A549 (cell line): ENCODE results near the gene DBT. TPM values are rescaled to one million over a fixed set of nuclear protein-coding genes. Genes with fewer than 3 reads are reported as not detected.
A peak's percentile ranks its signal among the peaks of the same experiment; 100 is the strongest.

Source experiments
- ATAC-seq, 2 experiments: fragments of 200-7000 bp in 1 of 2; fragments of >200 bp in 1 of 2; cut with Nextera tagmentation in 1 of 2; cut with Tn5 transposase in 1 of 2; 3 replicates each; pipeline versions ENCODE4 v1.8.0 to v1.9.1; 2018 to 2020; ENCODE audit warnings: mild to moderate bottlenecking in 1 of 2, moderate library complexity in 1 of 2
- CTCF ChIA-PET: fragments of 300-600 bp; sonication (Branson Sonifier 250); formaldehyde crosslinking; extraction: SDS; loops from one replicate; lab custom pipeline; 2021; ENCODE audit warnings: antibody characterized with exemption, inconsistent platforms; lab: Yijun Ruan, JAX
- POLR2A ChIA-PET: fragments of 350-600 bp; formaldehyde crosslinking; extraction: SDS; loops from one replicate; lab custom pipeline; 2021; ENCODE audit warnings: antibody characterized with exemption, inconsistent platforms; lab: Yijun Ruan, JAX
- DNase-seq, 2 experiments: peaks; one replicate each; pipeline versions ENCODE4 v3.0.0 to v3.0.0-alpha.2; 2011 to 2016; ENCODE audit warnings: low read depth in 1 of 2, low spot score in 1 of 2
- FAIRE-seq: peaks from 2 replicates; lab custom pipeline; 2011; peaks lifted over from hg19 to GRCh38; lab: Jason Lieb, UNC
- H3K27ac ChIP-seq, 2 experiments: fragments of >200 bp; sonication (Bioruptor Twin); formaldehyde crosslinking; 3 replicates each; pipeline ENCODE4 v1.5.1; 2016 to 2017
- H3K4me1 ChIP-seq: fragments of >200 bp; sonication (Bioruptor Twin); formaldehyde crosslinking; 3 replicates; pipeline ENCODE4 v1.6.1; 2016
- H3K4me2 ChIP-seq: fragments of >200 bp; sonication (Bioruptor Twin); formaldehyde crosslinking; 3 replicates; pipeline ENCODE4 v1.6.1; 2016
- H3K4me3 ChIP-seq: fragments of >200 bp; sonication (Bioruptor Twin); formaldehyde crosslinking; 3 replicates; pipeline ENCODE4 v1.5.1; 2016
- H3K9me3 ChIP-seq: fragments of >200 bp; sonication (Bioruptor Twin); formaldehyde crosslinking; 3 replicates; pipeline ENCODE4 v1.6.1; 2016
- BCL3 ChIP-seq: fragments of >200 bp; sonication (Bioruptor Twin); formaldehyde crosslinking; IDR thresholded peaks from 3 replicates; pipeline ENCODE4 v1.6.1; 2016
- BHLHE40 ChIP-seq: IDR thresholded peaks from 2 replicates; pipeline ENCODE4 v1.6.1; 2012; ENCODE audit warnings: low read depth, low read length, inconsistent platforms
- CHD4 ChIP-seq: fragments of 200-600 bp; sonication (generic); IDR thresholded peaks from 2 replicates; pipeline ENCODE4 v1.6.1; 2016; ENCODE audit warnings: antibody characterized with exemption, mild to moderate bottlenecking, borderline replicate concordance
- FOSL2 ChIP-seq, 2 experiments: fragments of 450-650 bp in 1 of 2; fragments of >200 bp in 1 of 2; sonication (Bioruptor Twin) in 1 of 2; formaldehyde crosslinking; IDR thresholded peaks; 2 replicates each; pipeline versions ENCODE4 v1.5.0 to v1.6.1; 2016 to 2020; ENCODE audit warnings: mild to moderate bottlenecking in 1 of 2, moderate library complexity in 1 of 2
- HMGXB4 ChIP-seq: fragments of 250-450 bp; sonication (Bioruptor Pico); IDR thresholded peaks from 2 replicates; pipeline ENCODE4 v1.5.0; 2021; ENCODE audit warnings: mild to moderate bottlenecking, moderate library complexity, borderline replicate concordance
- HOXA7 ChIP-seq: fragments of 250-450 bp; sonication (Bioruptor Pico); IDR thresholded peaks from 2 replicates; pipeline ENCODE4 v1.5.0; 2020; ENCODE audit warnings: mild to moderate bottlenecking, moderate library complexity
- HOXB13 ChIP-seq: fragments of 250-450 bp; sonication (Bioruptor Pico); IDR thresholded peaks from 2 replicates; pipeline ENCODE4 v1.5.0; 2020; ENCODE audit warnings: low read depth, mild to moderate bottlenecking, moderate library complexity
- KDM1A ChIP-seq: fragments of 200-600 bp; sonication (generic); IDR thresholded peaks from 2 replicates; pipeline ENCODE4 v1.6.1; 2016; ENCODE audit warnings: low read depth, mild to moderate bottlenecking
- PHF8 ChIP-seq: fragments of 200-600 bp; sonication (generic); IDR thresholded peaks from 2 replicates; pipeline ENCODE4 v1.6.1; 2016; ENCODE audit warnings: low read depth, mild to moderate bottlenecking, antibody characterized with exemption, moderate library complexity, borderline replicate concordance
- TP53 ChIP-seq: fragments of 250-450 bp; sonication (Bioruptor Pico); IDR thresholded peaks from 2 replicates; pipeline ENCODE4 v1.5.0; 2021; ENCODE audit warnings: mild to moderate bottlenecking, moderate library complexity
- ZC3H11A ChIP-seq: fragments of 450-650 bp; IDR thresholded peaks from 2 replicates; pipeline ENCODE4 v1.6.1; 2014; ENCODE audit warnings: antibody characterized with exemption, mild to moderate bottlenecking
- WGBS: methylation state at CpG from one replicate; pipeline ENCODE4 v1.1.6; 2017; ENCODE audit errors: missing lambda C conversion rate; 5-methylcytosine and 5-hydroxymethylcytosine counted together
- polyA plus RNA-seq, 4 experiments: library from polyadenylated mRNA; depleted of rRNA in 3 of 4; stranded (reverse); fragments of >200 nt; fragmentation: RNase III in 1 of 4; extraction: RNeasy Plus Mini Kit Qiagen cat#74134 plus additional on column Dnase treatment in 1 of 4; gene quantifications; 2 replicates in 3 of 4; 3 replicates in 1 of 4; pipeline ENCODE4 v1.2.3, GENCODE V29; 2011 to 2017
- TF ChIP-seq, protein P1 (sequence below): fragments of >200 bp; sonication (Bioruptor Twin); formaldehyde crosslinking; IDR thresholded peaks from 2 replicates; pipeline ENCODE4 v1.6.1; 2016
- TF ChIP-seq, protein P2 (sequence below): IDR thresholded peaks from 2 replicates; pipeline ENCODE4 v1.6.1; 2012
- TF ChIP-seq, protein P3 (sequence below): fragments of 200-600 bp; sonication (generic); IDR thresholded peaks from 2 replicates; pipeline ENCODE4 v1.6.1; 2016; ENCODE audit warnings: antibody characterized with exemption, mild to moderate bottlenecking, moderate library complexity
- TF ChIP-seq, protein P4 (sequence below): IDR thresholded peaks from 2 replicates; pipeline ENCODE4 v1.6.1; 2012

DBT gene
- polyA plus RNA-seq, 2 of the 4 experiments (the other 2 are of a cell fraction): 3.6 to 8.7 TPM

DNA sequence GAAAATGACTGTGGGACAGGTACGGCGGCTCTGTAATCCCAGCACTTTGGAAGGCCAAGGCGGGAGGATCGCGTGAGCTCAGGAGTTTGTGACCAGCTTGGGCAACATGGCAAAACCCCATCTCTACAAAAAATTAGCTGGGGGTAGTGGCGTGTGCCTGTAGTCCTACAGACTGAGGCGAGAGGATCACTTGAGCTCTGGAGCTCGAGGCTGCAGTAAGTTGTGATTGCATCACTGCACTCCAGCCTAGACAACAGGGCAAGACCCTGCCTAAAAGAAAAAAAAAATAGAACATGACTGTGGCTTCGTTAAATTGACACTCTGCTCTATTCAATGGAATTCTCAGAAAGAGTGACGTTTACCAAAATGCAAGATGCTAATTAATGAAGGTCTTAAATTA lies 3.9 kb upstream of the DBT start:
- FAIRE-seq: no peak
- no peak overlapping the region for H3K27ac ChIP-seq
- no peak for ATAC-seq
- 63% methylated on average over 10 of the region's 10 CpGs for WGBS
- H3K9me3 ChIP-seq: no peaks in the 10 kb centered on the region
- DNase-seq: no peak
- TF ChIP-seq, protein P1, sequence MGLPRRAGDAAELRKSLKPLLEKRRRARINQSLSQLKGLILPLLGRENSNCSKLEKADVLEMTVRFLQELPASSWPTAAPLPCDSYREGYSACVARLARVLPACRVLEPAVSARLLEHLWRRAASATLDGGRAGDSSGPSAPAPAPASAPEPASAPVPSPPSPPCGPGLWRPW: no peak
- TF ChIP-seq HOXA7 (CRISPR knock-in tag): no peak
- TF ChIP-seq, protein P2, sequence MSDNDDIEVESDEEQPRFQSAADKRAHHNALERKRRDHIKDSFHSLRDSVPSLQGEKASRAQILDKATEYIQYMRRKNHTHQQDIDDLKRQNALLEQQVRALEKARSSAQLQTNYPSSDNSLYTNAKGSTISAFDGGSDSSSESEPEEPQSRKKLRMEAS: no peak
- TF ChIP-seq BHLHE40: no peak
- TF ChIP-seq KDM1A: no peak
- CTCF ChIA-PET: no interaction called here
- no peak overlapping the region for H3K4me2 ChIP-seq
- H3K4me1 ChIP-seq: peaks cover 6% of the 10 kb centered on the region; the same call in 1 of the 3 replicates
- H3K4me3 ChIP-seq: no peak overlapping the region
- POLR2A ChIA-PET: no interaction called here

GRCh38 chr1:100252901-100253300 lies 3.3 kb upstream of the DBT start:
- no peak for FAIRE-seq
- Histone ChIP-seq H3K9me3 (no peaks in the 10 kb centered on the region), H3K4me1 (peaks cover 8% of the 10 kb centered on the region; the same call in 1 of the 3 replicates), H3K4me3 (no peak overlapping the region), H3K4me2 (no peak overlapping the region), H3K27ac (no peak overlapping the region)
- DNase-seq: no peak
- WGBS: 82% methylated on average over 4 of the region's 4 CpGs
- POLR2A ChIA-PET: no interaction called here
- TF ChIP-seq BCL3: no peak
- TF ChIP-seq, protein P2: no peak
- ATAC-seq: no peak
- CTCF ChIA-PET: no interaction called here

- FAIRE-seq: no peak
- DNase-seq: no peak
- Histone ChIP-seq H3K4me1 (peaks cover 8% of the 10 kb centered on the region; the same call in 1 of the 3 replicates), H3K9me3 (no peaks in the 10 kb centered on the region), H3K4me3 (no peak overlapping the region), H3K27ac (no peak overlapping the region), H3K4me2 (no peak overlapping the region)
- ATAC-seq: no peak
- TF ChIP-seq TP53 (CRISPR knock-in tag): no peak
- TF ChIP-seq PHF8: no peak
- no peak for TF ChIP-seq CHD4
- ChIA-PET POLR2A (interaction anchor here (0.6 to 2.0 kb wide), 2 partner anchors 16 to 98 kb away, joined by 3 to 18 read pairs; partner anchors contain the start of gene RTCA), CTCF (no interaction called here)
- WGBS: 79% methylated on average over 3 of the region's 3 CpGs
These were observed 1.2 kb upstream of the DBT start for GRCh38 chr1:100250807-100251206.

- peak overlapping the region; percentile 93 for H3K4me3 ChIP-seq
- no peak for ATAC-seq
- peaks cover 8% of the 10 kb centered on the region; the same call in 1 of the 3 replicates for H3K4me1 ChIP-seq
- ChIA-PET CTCF (no interaction called here), POLR2A (interaction anchor here (0.6 to 2.0 kb wide), 5 partner anchors 14 to 209 kb away, joined by 3 to 18 read pairs (median 4); partner anchors contain the start of genes RTCA, SASS6 and TRMT13)
- TF ChIP-seq BCL3: no peak
- TF ChIP-seq BHLHE40: no peak
- TF ChIP-seq HOXB13 (CRISPR knock-in tag): no peak
- no peak for TF ChIP-seq FOSL2 (IDR thresholded peaks at IDR 0.05)
- TF ChIP-seq FOSL2 (CRISPR knock-in tag; IDR thresholded peaks at IDR 0.05): no peak
- no peak for TF ChIP-seq ZC3H11A
- TF ChIP-seq, protein P3, sequence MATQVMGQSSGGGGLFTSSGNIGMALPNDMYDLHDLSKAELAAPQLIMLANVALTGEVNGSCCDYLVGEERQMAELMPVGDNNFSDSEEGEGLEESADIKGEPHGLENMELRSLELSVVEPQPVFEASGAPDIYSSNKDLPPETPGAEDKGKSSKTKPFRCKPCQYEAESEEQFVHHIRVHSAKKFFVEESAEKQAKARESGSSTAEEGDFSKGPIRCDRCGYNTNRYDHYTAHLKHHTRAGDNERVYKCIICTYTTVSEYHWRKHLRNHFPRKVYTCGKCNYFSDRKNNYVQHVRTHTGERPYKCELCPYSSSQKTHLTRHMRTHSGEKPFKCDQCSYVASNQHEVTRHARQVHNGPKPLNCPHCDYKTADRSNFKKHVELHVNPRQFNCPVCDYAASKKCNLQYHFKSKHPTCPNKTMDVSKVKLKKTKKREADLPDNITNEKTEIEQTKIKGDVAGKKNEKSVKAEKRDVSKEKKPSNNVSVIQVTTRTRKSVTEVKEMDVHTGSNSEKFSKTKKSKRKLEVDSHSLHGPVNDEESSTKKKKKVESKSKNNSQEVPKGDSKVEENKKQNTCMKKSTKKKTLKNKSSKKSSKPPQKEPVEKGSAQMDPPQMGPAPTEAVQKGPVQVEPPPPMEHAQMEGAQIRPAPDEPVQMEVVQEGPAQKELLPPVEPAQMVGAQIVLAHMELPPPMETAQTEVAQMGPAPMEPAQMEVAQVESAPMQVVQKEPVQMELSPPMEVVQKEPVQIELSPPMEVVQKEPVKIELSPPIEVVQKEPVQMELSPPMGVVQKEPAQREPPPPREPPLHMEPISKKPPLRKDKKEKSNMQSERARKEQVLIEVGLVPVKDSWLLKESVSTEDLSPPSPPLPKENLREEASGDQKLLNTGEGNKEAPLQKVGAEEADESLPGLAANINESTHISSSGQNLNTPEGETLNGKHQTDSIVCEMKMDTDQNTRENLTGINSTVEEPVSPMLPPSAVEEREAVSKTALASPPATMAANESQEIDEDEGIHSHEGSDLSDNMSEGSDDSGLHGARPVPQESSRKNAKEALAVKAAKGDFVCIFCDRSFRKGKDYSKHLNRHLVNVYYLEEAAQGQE: no peak
- TF ChIP-seq, protein P4, sequence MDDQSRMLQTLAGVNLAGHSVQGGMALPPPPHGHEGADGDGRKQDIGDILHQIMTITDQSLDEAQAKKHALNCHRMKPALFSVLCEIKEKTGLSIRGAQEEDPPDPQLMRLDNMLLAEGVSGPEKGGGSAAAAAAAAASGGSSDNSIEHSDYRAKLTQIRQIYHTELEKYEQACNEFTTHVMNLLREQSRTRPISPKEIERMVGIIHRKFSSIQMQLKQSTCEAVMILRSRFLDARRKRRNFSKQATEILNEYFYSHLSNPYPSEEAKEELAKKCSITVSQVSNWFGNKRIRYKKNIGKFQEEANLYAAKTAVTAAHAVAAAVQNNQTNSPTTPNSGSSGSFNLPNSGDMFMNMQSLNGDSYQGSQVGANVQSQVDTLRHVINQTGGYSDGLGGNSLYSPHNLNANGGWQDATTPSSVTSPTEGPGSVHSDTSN: no peak
- TF ChIP-seq, protein P1: no peak
- no peak for TF ChIP-seq HMGXB4
- WGBS: 4% methylated on average over 1 of the region's 1 CpG
- peak overlapping the region; percentile 88 for H3K4me2 ChIP-seq
- no peak for FAIRE-seq
- peak overlapping the region; percentile 55 to 93; a peak in 4 of 6 replicates for H3K27ac ChIP-seq
- no peak for DNase-seq
- no peaks in the 10 kb centered on the region for H3K9me3 ChIP-seq
These were observed 630 bp upstream of the DBT start for GRCh38 chr1:100250264-100250663.
